DND-41 (cell line): ENCODE results near the gene MSMP.

Experiments
- ATAC-seq: fragments of 200-7000 bp; cut with Tn5 transposase; 3 replicates; pipeline ENCODE4 v1.9.1; 2021; ENCODE audit warnings: low read depth; ENCODE audit not compliant: insufficient read depth
- DNase-seq: peaks from one replicate; pipeline ENCODE4 v3.0.0-alpha.2; 2020
- H2AFZ ChIP-seq: 2 replicates; pipeline ENCODE4 v1.6.0; 2012; ENCODE audit warnings: low read depth, low read length
- H3K27ac ChIP-seq: 2 replicates; pipeline ENCODE4 v1.5.1; 2012; ENCODE audit warnings: low read length, inconsistent platforms
- H3K27me3 ChIP-seq: fragments of 200-600 bp; sonication (generic); 2 replicates; pipeline ENCODE4 v1.6.0; 2012; ENCODE audit warnings: low read length, mild to moderate bottlenecking, inconsistent platforms; ENCODE audit not compliant: insufficient read depth, poor library complexity
- H3K36me3 ChIP-seq: 2 replicates; pipeline ENCODE4 v1.5.1; 2012; ENCODE audit warnings: low read length, inconsistent platforms; ENCODE audit not compliant: insufficient read depth
- H3K4me1 ChIP-seq: 2 replicates; pipeline ENCODE4 v1.5.1; 2012; ENCODE audit warnings: mild to moderate bottlenecking, low read length; ENCODE audit not compliant: insufficient read depth
- H3K4me2 ChIP-seq: 2 replicates; pipeline ENCODE4 v1.6.0; 2012; ENCODE audit warnings: mild to moderate bottlenecking, moderate library complexity, low read length, inconsistent platforms; ENCODE audit not compliant: insufficient read depth
- H3K4me3 ChIP-seq, 2 experiments: fragments of 200-600 bp in 1 of 2; shearing (Covaris generic) in 1 of 2; 2 replicates each; pipeline ENCODE4 v1.5.1; 2012 to 2016; ENCODE audit warnings: inconsistent platforms in 2 of 2, low read length in 2 of 2, mild to moderate bottlenecking in 2 of 2, low read depth in 1 of 2, moderate library complexity in 1 of 2
- H3K79me2 ChIP-seq: 2 replicates; pipeline ENCODE4 v1.6.0; 2012; ENCODE audit warnings: low read length, inconsistent platforms; ENCODE audit not compliant: insufficient read depth
- H3K9ac ChIP-seq: 2 replicates; pipeline ENCODE4 v1.6.0; 2012; ENCODE audit warnings: low read depth, mild to moderate bottlenecking, inconsistent platforms, low read length, moderate library complexity
- H3K9me3 ChIP-seq: 2 replicates; pipeline ENCODE4 v1.5.1; 2012; ENCODE audit warnings: low read length, moderate library complexity, mild to moderate bottlenecking, inconsistent platforms; ENCODE audit not compliant: insufficient read depth, severe bottlenecking
- H4K20me1 ChIP-seq: 2 replicates; pipeline ENCODE4 v1.6.0; 2012; ENCODE audit warnings: low read length; ENCODE audit not compliant: insufficient read depth
- EZH2 ChIP-seq: IDR thresholded peaks from 3 replicates; pipeline ENCODE4 v1.6.1; 2012; ENCODE audit warnings: borderline replicate concordance, low read depth, mild to moderate bottlenecking, moderate library complexity, low read length, inconsistent platforms; ENCODE audit not compliant: severe bottlenecking
- TF ChIP-seq, protein P1 (sequence below): IDR thresholded peaks from 2 replicates; pipeline ENCODE4 v1.5.1; 2012; ENCODE audit warnings: borderline replicate concordance, low read length, moderate library complexity, mild to moderate bottlenecking; ENCODE audit not compliant: poor library complexity, severe bottlenecking; ENCODE audit errors: extremely low read depth

MSMP gene

DNA sequence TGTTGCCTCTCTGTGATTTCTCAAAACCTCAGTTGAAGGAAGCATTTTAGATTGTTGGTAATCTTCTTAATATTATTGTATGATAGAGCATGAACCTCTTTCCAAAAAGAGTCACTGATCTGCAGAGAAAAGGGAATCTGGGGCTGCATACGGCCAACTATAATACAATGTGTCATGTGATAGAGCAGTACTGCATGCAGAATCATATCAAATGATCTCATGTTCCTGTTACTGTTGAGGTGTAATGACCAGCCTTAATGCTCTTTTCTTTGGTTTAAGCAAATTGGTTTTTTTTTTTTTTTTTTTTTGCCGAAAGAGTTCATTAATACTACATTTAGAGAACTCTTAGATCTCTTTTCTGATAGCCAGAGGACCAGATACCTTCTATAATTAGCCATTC lies 12.9 kb upstream of the MSMP start:
- H3K27me3 ChIP-seq = no peaks in the 10 kb centered on the region
- ATAC-seq (no peak), DNase-seq (no peak)
- H3K4me3 ChIP-seq = no peak overlapping the region
- peaks cover 3% of the 10 kb centered on the region for H4K20me1 ChIP-seq
- no peak overlapping the region for H2AFZ ChIP-seq
- TF ChIP-seq EZH2 = no peak
- TF ChIP-seq, protein P1, sequence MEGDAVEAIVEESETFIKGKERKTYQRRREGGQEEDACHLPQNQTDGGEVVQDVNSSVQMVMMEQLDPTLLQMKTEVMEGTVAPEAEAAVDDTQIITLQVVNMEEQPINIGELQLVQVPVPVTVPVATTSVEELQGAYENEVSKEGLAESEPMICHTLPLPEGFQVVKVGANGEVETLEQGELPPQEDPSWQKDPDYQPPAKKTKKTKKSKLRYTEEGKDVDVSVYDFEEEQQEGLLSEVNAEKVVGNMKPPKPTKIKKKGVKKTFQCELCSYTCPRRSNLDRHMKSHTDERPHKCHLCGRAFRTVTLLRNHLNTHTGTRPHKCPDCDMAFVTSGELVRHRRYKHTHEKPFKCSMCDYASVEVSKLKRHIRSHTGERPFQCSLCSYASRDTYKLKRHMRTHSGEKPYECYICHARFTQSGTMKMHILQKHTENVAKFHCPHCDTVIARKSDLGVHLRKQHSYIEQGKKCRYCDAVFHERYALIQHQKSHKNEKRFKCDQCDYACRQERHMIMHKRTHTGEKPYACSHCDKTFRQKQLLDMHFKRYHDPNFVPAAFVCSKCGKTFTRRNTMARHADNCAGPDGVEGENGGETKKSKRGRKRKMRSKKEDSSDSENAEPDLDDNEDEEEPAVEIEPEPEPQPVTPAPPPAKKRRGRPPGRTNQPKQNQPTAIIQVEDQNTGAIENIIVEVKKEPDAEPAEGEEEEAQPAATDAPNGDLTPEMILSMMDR = no peak
- H3K4me1 ChIP-seq = no peaks in the 10 kb centered on the region
- no peak overlapping the region for H3K9ac ChIP-seq
- H3K9me3 ChIP-seq = no peaks in the 10 kb centered on the region
- peaks cover 36% of the 10 kb centered on the region for H3K79me2 ChIP-seq
- peaks cover 3% of the 10 kb centered on the region; the same call in 1 of the 2 replicates for H3K36me3 ChIP-seq
- H3K4me2 ChIP-seq = no peak overlapping the region
- no peak overlapping the region for H3K27ac ChIP-seq

DNA sequence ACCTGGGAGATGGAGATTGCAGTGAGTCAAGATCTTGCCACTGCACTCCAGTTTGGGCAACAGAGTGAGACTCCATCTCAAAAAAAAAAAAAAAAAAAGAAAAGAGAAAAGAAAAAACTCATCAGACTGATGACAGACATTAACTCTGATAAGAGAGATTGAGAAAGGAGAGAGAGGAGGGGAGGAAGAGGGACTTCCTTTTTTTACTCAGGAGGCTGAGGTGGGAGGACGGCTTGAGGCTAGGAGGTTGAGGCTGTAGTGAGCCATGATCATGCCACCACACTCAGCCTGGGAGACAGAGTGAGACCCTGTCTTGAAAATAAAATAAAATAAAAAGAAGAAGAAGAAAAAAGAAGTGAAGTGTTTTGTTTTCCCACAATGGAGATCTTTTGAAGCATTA lies 9.7 kb upstream of the MSMP start:
- no peaks in the 10 kb centered on the region for H3K4me1 ChIP-seq
- DNase-seq = no peak

DNA sequence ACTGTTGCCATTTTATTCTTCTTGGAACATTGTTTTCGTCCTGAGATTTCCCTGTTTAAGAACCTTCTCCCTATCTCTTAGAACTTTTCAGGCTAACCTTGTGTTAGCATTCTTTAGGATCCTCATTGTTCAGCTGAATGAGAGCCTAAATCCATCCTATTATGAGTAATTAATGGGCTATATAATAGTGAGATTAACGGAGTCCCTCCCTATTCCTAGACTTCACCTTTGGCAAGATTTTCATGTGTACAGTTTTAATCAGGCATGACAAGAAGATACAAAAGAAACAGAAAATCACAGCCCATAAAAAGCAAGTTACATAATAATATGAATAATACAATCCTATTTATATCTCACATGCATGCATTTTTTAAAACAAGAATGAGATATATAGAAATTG lies 9.1 kb upstream of the MSMP start:
- DNase-seq (no peak), ATAC-seq (no peak)
- H3K4me3 ChIP-seq = no peak overlapping the region
- H3K36me3 ChIP-seq = peaks cover 3% of the 10 kb centered on the region; the same call in 1 of the 2 replicates
- peaks cover 4% of the 10 kb centered on the region; the same call in 1 of the 2 replicates for H4K20me1 ChIP-seq
- no peak overlapping the region for H2AFZ ChIP-seq
- TF ChIP-seq, protein P1 = no peak
- TF ChIP-seq EZH2 = no peak
- no peaks in the 10 kb centered on the region for H3K27me3 ChIP-seq
- peaks cover 53% of the 10 kb centered on the region for H3K79me2 ChIP-seq
- no peak overlapping the region for H3K27ac ChIP-seq
- no peaks in the 10 kb centered on the region for H3K9me3 ChIP-seq
- no peak overlapping the region for H3K9ac ChIP-seq
- H3K4me2 ChIP-seq = no peak overlapping the region
- peaks cover 5% of the 10 kb centered on the region for H3K4me1 ChIP-seq

More for the DNA sequence above, 9.7 kb upstream of the MSMP start:
- no peak overlapping the region for H3K9ac ChIP-seq
- TF ChIP-seq, protein P1 = no peak
- no peak for TF ChIP-seq EZH2
- H3K79me2 ChIP-seq = peaks cover 49% of the 10 kb centered on the region
- peaks cover 4% of the 10 kb centered on the region; the same call in 1 of the 2 replicates for H4K20me1 ChIP-seq
- no peaks in the 10 kb centered on the region for H3K27me3 ChIP-seq
- H2AFZ ChIP-seq = no peak overlapping the region
- H3K9me3 ChIP-seq = no peaks in the 10 kb centered on the region
- H3K36me3 ChIP-seq = peaks cover 3% of the 10 kb centered on the region; the same call in 1 of the 2 replicates
- ATAC-seq = no peak
- H3K4me3 ChIP-seq = no peak overlapping the region
- H3K4me2 ChIP-seq = no peak overlapping the region
- H3K27ac ChIP-seq = no peak overlapping the region
